Neural cell (in vitro differentiated cells): ENCODE measurements around the gene NADK.

Experiments
- CTCF ChIP-seq: fragments of 450-650 bp; IDR thresholded peaks from 2 replicates; pipeline ENCODE4 v1.5.1; 2014; ENCODE audit warnings: antibody characterized with exemption, mild to moderate bottlenecking, moderate library complexity; ENCODE audit not compliant: poor library complexity, severe bottlenecking
- EP300 ChIP-seq: fragments of 450-650 bp; conservative IDR thresholded peaks from 2 replicates; pipeline ENCODE4 v1.6.1; 2014; ENCODE audit warnings: antibody characterized with exemption, mild to moderate bottlenecking, moderate library complexity; ENCODE audit not compliant: poor library complexity, severe bottlenecking
- EZH2 ChIP-seq: fragments of 200-600, 300-800 bp; shearing (Covaris generic), sonication (generic); IDR thresholded peaks from 2 replicates; pipeline ENCODE4 v1.6.1; 2014; ENCODE audit warnings: antibody characterized with exemption, low read length, borderline replicate concordance, mild to moderate bottlenecking; ENCODE audit not compliant: insufficient read depth, poor library complexity, severe bottlenecking
- MXI1 ChIP-seq: fragments of 450-650 bp; conservative IDR thresholded peaks from 2 replicates; pipeline ENCODE4 v1.6.1; 2014; ENCODE audit warnings: antibody characterized with exemption, mild to moderate bottlenecking; ENCODE audit not compliant: poor library complexity, severe bottlenecking
- POLR2AphosphoS5 ChIP-seq: IDR thresholded peaks from 2 replicates; pipeline ENCODE4 v1.6.1; 2012
- RAD21 ChIP-seq: fragments of 450-650 bp; conservative IDR thresholded peaks from 2 replicates; pipeline ENCODE4 v1.6.1; 2014; ENCODE audit warnings: antibody characterized with exemption, mild to moderate bottlenecking, moderate library complexity
- REST ChIP-seq: IDR thresholded peaks from 2 replicates; pipeline ENCODE4 v1.6.1; 2012; ENCODE audit warnings: borderline replicate concordance
- SMC3 ChIP-seq: fragments of 450-650 bp; conservative IDR thresholded peaks from 2 replicates; pipeline ENCODE4 v1.6.1; 2014; ENCODE audit warnings: antibody characterized with exemption, mild to moderate bottlenecking, moderate library complexity; ENCODE audit not compliant: poor library complexity
- TAF1 ChIP-seq: IDR thresholded peaks from 2 replicates; pipeline ENCODE4 v1.6.1; 2012; ENCODE audit warnings: low read depth

DNA sequence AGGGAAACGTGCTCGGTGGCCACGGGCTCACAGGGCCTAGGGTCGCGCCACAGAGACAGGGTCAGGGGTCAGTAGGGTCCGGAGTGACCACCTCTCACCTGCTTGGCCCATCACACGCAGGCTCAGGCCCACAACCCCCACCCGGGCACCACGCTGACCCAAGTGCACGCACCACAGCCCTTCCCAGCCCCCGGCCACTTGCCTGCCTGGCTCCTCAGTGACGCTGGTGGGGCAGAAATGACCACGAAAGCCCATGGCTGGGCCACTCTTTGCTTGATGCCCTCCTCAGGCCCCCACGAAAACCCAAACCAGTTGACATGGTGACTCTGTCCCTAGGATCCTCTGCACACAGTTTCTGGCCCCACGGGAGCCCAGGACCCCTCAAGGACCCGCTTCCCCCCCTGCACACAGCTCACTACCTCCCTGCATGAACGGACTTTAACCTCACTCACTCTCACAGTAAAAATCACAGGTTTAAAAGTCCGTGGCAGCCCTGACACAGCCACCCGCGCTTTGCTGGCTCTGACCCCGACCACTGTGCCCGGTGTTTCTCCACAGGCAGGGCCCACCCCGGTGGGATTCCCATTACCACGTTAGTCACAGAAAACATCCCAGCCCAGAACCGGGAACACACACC is 20.7 kb downstream of the NADK start:
- TF ChIP-seq POLR2AphosphoS5 (no peak), CTCF (no peak), EP300 (no peak), MXI1 (no peak), SMC3 (no peak), EZH2 (no peak), TAF1 (no peak), REST (no peak), RAD21 (no peak)
